ENCODE data around the gene WDR18.
A peak's percentile ranks its signal among the peaks of the same experiment; 100 is the strongest.
"Not testable (repeated sequence)": the region's sequence is repeated elsewhere in the genome, so short reads cannot be mapped to it uniquely, and the experiment has no call there.

The WDR18 gene

DNA sequence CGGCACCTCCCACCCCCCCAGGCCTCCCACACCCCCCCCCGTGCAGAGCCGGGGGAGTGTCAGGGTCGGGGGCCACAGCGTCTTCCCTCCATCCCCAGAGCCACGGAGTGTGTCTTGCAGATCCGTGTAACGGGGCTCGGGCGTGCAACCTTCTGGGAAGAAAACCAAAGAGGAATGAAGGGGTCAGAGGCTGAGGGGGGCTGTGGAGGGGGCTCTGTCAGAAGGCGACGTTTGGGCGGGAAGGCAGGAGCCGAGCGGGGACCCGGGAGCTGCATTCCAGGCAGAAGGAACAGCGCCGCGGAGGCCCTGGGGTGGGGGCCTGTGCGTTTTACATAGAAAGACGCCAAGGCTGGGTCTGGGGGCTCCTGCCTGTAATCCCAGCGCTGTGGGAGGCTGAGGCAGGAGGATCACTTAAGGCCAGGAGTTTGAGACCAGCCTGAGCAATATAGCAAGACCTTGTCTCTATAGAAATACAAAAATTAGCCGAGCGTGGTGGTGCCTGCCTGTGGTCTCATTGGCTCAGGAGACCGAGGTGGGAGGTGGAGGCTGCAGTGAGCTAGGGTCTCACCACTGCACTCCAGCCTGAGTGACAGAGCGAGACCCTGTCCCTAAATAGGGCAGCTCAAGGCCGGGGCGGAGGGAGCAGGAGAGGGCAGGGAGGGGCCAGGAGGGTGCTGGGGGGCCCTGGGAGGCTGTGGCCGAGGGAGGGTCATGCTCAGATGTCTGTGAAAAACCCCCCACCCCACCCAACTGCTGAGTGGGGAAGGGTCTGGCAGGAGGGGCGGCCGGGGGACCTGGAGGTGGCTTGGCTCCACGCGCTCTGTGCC, 30.5 kb upstream of the WDR18 start:
- peak overlapping the region; percentile 50 for H3K4me3 ChIP-seq (replicated peaks; ENCODE audit: low read depth, low read length)
- TF ChIP-seq, protein P1, sequence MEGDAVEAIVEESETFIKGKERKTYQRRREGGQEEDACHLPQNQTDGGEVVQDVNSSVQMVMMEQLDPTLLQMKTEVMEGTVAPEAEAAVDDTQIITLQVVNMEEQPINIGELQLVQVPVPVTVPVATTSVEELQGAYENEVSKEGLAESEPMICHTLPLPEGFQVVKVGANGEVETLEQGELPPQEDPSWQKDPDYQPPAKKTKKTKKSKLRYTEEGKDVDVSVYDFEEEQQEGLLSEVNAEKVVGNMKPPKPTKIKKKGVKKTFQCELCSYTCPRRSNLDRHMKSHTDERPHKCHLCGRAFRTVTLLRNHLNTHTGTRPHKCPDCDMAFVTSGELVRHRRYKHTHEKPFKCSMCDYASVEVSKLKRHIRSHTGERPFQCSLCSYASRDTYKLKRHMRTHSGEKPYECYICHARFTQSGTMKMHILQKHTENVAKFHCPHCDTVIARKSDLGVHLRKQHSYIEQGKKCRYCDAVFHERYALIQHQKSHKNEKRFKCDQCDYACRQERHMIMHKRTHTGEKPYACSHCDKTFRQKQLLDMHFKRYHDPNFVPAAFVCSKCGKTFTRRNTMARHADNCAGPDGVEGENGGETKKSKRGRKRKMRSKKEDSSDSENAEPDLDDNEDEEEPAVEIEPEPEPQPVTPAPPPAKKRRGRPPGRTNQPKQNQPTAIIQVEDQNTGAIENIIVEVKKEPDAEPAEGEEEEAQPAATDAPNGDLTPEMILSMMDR (IDR thresholded peaks at IDR 0.05; ENCODE audit: insufficient read depth, low read length, poor library complexity, severe bottlenecking): no peak
- no peak for DNase-seq (ENCODE audit: extremely low read depth, insufficient read length)
- no peaks in the 10 kb centered on the region for H3K27me3 ChIP-seq (replicated peaks; ENCODE audit: control insufficient read depth, insufficient read depth, low read length)
- H3K36me3 ChIP-seq (ENCODE audit: control insufficient read depth, insufficient read depth, low read length): no peaks in the 10 kb centered on the region; the same call in 1 of the 2 replicates

DNA sequence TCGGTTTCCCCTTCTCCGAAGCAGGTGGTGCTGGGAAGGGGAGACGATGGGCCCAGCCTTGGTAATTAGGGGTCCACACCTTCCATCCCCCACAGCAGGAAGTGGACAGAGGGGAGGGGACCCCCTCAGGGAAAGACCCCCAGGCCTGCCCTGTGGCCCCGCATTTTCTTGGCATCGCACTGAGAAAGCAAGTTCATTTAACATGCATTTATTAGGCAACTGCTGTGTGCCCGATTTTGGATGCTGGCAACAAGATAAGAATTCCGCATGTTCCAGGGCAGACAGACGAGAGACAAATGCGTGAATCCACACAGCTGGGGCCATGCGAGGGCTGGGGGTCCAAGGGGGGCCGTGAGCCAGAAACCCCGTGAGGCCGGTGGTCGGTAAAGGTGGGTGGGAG, 29.9 kb upstream of the WDR18 start:
- no peaks in the 10 kb centered on the region for H3K27me3 ChIP-seq (replicated peaks; ENCODE audit: control insufficient read depth, insufficient read depth, low read length)
- H3K4me3 ChIP-seq (replicated peaks; ENCODE audit: low read depth, low read length): peak overlapping the region; percentile 34
- TF ChIP-seq, protein P1 (IDR thresholded peaks at IDR 0.05; ENCODE audit: insufficient read depth, low read length, poor library complexity, severe bottlenecking): no peak
- H3K36me3 ChIP-seq (ENCODE audit: control insufficient read depth, insufficient read depth, low read length): peaks cover 2% of the 10 kb centered on the region
- no peak for DNase-seq (ENCODE audit: extremely low read depth, insufficient read length)

- Histone ChIP-seq H3K36me3 (ENCODE audit: control insufficient read depth, insufficient read depth, low read length) (peaks cover 7% of the 10 kb centered on the region), H3K4me3 (replicated peaks; ENCODE audit: low read depth, low read length) (peak overlapping the region; percentile 34), H3K27me3 (replicated peaks; ENCODE audit: control insufficient read depth, insufficient read depth, low read length) (no peaks in the 10 kb centered on the region)
- TF ChIP-seq, protein P1 (IDR thresholded peaks at IDR 0.05; ENCODE audit: insufficient read depth, low read length, poor library complexity, severe bottlenecking): no peak
- DNase-seq (ENCODE audit: extremely low read depth, insufficient read length): peak; percentile 78
Measured at GRCh38 chr19:954672-955494, 29.3 kb upstream of the WDR18 start.

- H3K4me3 ChIP-seq (replicated peaks; ENCODE audit: low read depth, low read length): no peak overlapping the region
- DNase-seq (ENCODE audit: extremely low read depth, insufficient read length): no peak
- H3K36me3 ChIP-seq (ENCODE audit: control insufficient read depth, insufficient read depth, low read length): peaks cover 16% of the 10 kb centered on the region
- H3K27me3 ChIP-seq (replicated peaks; ENCODE audit: control insufficient read depth, insufficient read depth, low read length): no peaks in the 10 kb centered on the region
- TF ChIP-seq, protein P1 (IDR thresholded peaks at IDR 0.05; ENCODE audit: insufficient read depth, low read length, poor library complexity, severe bottlenecking): no peak
Measured at GRCh38 chr19:955803-956765, 28.1 kb upstream of the WDR18 start.

- Histone ChIP-seq H3K27me3 (replicated peaks; ENCODE audit: control insufficient read depth, insufficient read depth, low read length) (no peaks in the 10 kb centered on the region), H3K36me3 (ENCODE audit: control insufficient read depth, insufficient read depth, low read length) (peaks cover 22% of the 10 kb centered on the region), H3K4me3 (replicated peaks; ENCODE audit: low read depth, low read length) (no peak overlapping the region)
- TF ChIP-seq, protein P1 (IDR thresholded peaks at IDR 0.05; ENCODE audit: insufficient read depth, low read length, poor library complexity, severe bottlenecking): no peak
- DNase-seq (ENCODE audit: extremely low read depth, insufficient read length): no peak
Measured at GRCh38 chr19:956766-957440, 27.2 kb upstream of the WDR18 start.

DNA sequence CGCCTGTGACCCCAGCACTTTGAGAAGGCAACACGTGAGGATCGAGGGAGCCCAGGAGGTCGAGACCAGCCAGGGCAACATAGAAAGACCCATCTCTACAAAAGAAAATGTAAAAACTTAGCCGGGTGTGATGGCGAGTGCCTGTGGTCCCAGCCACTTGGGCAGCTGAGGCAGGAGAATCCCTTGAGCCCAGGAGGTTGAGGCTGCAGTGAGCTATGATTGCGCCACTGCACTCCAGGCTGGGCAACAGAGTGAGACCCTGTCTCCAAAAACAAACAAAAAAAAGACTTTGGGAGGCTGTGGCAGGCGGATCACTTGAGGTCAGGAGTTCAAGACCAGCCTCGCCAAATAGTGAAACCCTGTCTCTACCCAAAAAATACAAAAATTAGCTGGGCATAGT, 26.6 kb upstream of the WDR18 start:
- not testable (repeated sequence) for H3K27me3 ChIP-seq (replicated peaks; ENCODE audit: control insufficient read depth, insufficient read depth, low read length); H3K4me3 ChIP-seq (replicated peaks; ENCODE audit: low read depth, low read length); DNase-seq (ENCODE audit: extremely low read depth, insufficient read length)
- H3K36me3 ChIP-seq (ENCODE audit: control insufficient read depth, insufficient read depth, low read length): peaks cover 23% of the 10 kb centered on the region

Data from GM06990 (cell line).